IMR-90 (cell line): ENCODE measurements around the gene ZNF423. TPM values are rescaled to one million over a fixed set of nuclear protein-coding genes. Genes with fewer than 3 reads are reported as not detected.

Source experiments
- ATAC-seq: fragments of 200-7000 bp; cut with Tn5 transposase; 2 replicates; pipeline ENCODE4 v1.9.1; 2020; ENCODE audit warnings: low read depth, mild to moderate bottlenecking, moderate library complexity
- BruUV-seq: library from RNA; stranded (reverse); fragments of 400-500 nt; replicated peaks from 2 replicates; lab custom pipeline; 2021; lab: Mats Ljungman, UMichigan
- CTCF ChIA-PET: fragments of 300-600 bp; formaldehyde crosslinking; extraction: SDS; loops from one replicate; lab custom pipeline; 2021; ENCODE audit warnings: antibody characterized with exemption; lab: Yijun Ruan, JAX
- POLR2A ChIA-PET: fragments of 300-600 bp; sonication (Branson Sonifier 250); formaldehyde crosslinking; loops from one replicate; lab custom pipeline; 2022; ENCODE audit warnings: antibody characterized with exemption; ENCODE audit not compliant: unreplicated experiment; lab: Charles Lee
- DNase-seq: peaks from one replicate; pipeline ENCODE4 v3.0.0; 2013
- H2AFZ ChIP-seq: replicated peaks from 2 replicates; pipeline ENCODE3; 2013; ENCODE audit warnings: low read length, mild to moderate bottlenecking; ENCODE audit not compliant: poor library complexity
- H2AK5ac ChIP-seq: 2 replicates; pipeline ENCODE4 v1.6.1; 2013; ENCODE audit warnings: low read depth, low read length, inconsistent platforms
- H2AK9ac ChIP-seq: replicated peaks from 2 replicates; pipeline ENCODE3; 2013; ENCODE audit warnings: mild to moderate bottlenecking, low read depth, low read length, moderate library complexity; ENCODE audit not compliant: poor library complexity
- H2BK120ac ChIP-seq: 2 replicates; pipeline ENCODE4 v1.6.1; 2013; ENCODE audit warnings: low read depth, low read length, inconsistent platforms
- H2BK15ac ChIP-seq: 3 replicates; pipeline ENCODE4 v1.6.1; 2013; ENCODE audit warnings: low read depth, low read length, inconsistent platforms
- H2BK20ac ChIP-seq: 2 replicates; pipeline ENCODE4 v1.6.1; 2013; ENCODE audit warnings: low read depth, mild to moderate bottlenecking, inconsistent platforms, low read length, moderate library complexity
- H2BK5ac ChIP-seq: 2 replicates; pipeline ENCODE4 v1.6.1; 2013; ENCODE audit warnings: mild to moderate bottlenecking, low read depth, low read length, inconsistent platforms; ENCODE audit not compliant: poor library complexity, severe bottlenecking
- H3K14ac ChIP-seq: replicated peaks from 2 replicates; pipeline ENCODE4 v1.6.1; 2013; ENCODE audit warnings: low read depth, low read length, inconsistent platforms
- H3K18ac ChIP-seq: 2 replicates; pipeline ENCODE4 v1.6.1; 2013; ENCODE audit warnings: low read depth, low read length, control low read depth
- H3K23ac ChIP-seq: 2 replicates; pipeline ENCODE4 v1.6.1; 2013; ENCODE audit warnings: low read depth, low read length, inconsistent platforms
- H3K27ac ChIP-seq: 2 replicates; pipeline ENCODE4 v1.5.1; 2013; ENCODE audit warnings: mild to moderate bottlenecking, control low read depth, low read length; ENCODE audit not compliant: insufficient read depth
- H3K27me3 ChIP-seq: 2 replicates; pipeline ENCODE4 v1.6.1; 2013; ENCODE audit warnings: low read length; ENCODE audit not compliant: control insufficient read depth, insufficient read depth
- H3K36me3 ChIP-seq: 2 replicates; pipeline ENCODE4 v1.6.1; 2013; ENCODE audit warnings: low read length, mixed read lengths; ENCODE audit not compliant: control insufficient read depth, insufficient read depth
- H3K4ac ChIP-seq: 2 replicates; pipeline ENCODE4 v1.6.1; 2013; ENCODE audit warnings: low read depth, low read length, inconsistent platforms
- H3K4me1 ChIP-seq: 2 replicates; pipeline ENCODE4 v1.6.1; 2013; ENCODE audit warnings: low read length, mixed read lengths; ENCODE audit not compliant: control insufficient read depth, insufficient read depth
- H3K4me2 ChIP-seq: 2 replicates; pipeline ENCODE4 v1.6.1; 2013; ENCODE audit warnings: low read depth, mild to moderate bottlenecking, control low read depth, low read length, moderate library complexity
- H3K4me3 ChIP-seq: 2 replicates; pipeline ENCODE4 v1.5.1; 2013; ENCODE audit warnings: low read depth, mild to moderate bottlenecking, control low read depth, low read length, moderate library complexity; ENCODE audit not compliant: insufficient read depth
- H3K56ac ChIP-seq: 2 replicates; pipeline ENCODE4 v1.6.1; 2013; ENCODE audit warnings: low read length, inconsistent platforms; ENCODE audit not compliant: insufficient read depth; ENCODE audit errors: extremely low read depth
- H3K79me1 ChIP-seq, 2 experiments: 2 replicates each; pipeline ENCODE4 v1.6.1; 2013; ENCODE audit warnings: low read length in 2 of 2, inconsistent platforms in 1 of 2, low read depth in 1 of 2
- H3K9ac ChIP-seq: 2 replicates; pipeline ENCODE4 v1.6.1; 2013; ENCODE audit warnings: low read depth, low read length, control low read depth
- H3K9me1 ChIP-seq: 2 replicates; pipeline ENCODE4 v1.6.1; 2013; ENCODE audit warnings: low read length, inconsistent platforms; ENCODE audit not compliant: insufficient read depth
- H3K9me3 ChIP-seq: 2 replicates; pipeline ENCODE4 v1.6.1; 2013; ENCODE audit warnings: low read length; ENCODE audit not compliant: control insufficient read depth, insufficient read depth
- H4K20me1 ChIP-seq: 2 replicates; pipeline ENCODE4 v1.6.1; 2013; ENCODE audit warnings: low read length, inconsistent platforms; ENCODE audit not compliant: insufficient read depth
- H4K5ac ChIP-seq: 2 replicates; pipeline ENCODE4 v1.6.1; 2013; ENCODE audit warnings: mild to moderate bottlenecking, low read depth, low read length, control low read depth
- H4K8ac ChIP-seq, 2 experiments: 2 replicates each; pipeline ENCODE4 v1.6.1; 2013; ENCODE audit warnings: low read depth in 2 of 2, low read length in 2 of 2, control low read depth in 1 of 2, inconsistent platforms in 1 of 2
- H4K91ac ChIP-seq: 2 replicates; pipeline ENCODE4 v1.6.1; 2013; ENCODE audit warnings: low read depth, low read length, inconsistent platforms; ENCODE audit not compliant: insufficient read depth
- CEBPB ChIP-seq: IDR thresholded peaks from 2 replicates; pipeline ENCODE4 v1.6.1; 2012; ENCODE audit warnings: low read depth, low read length, improper control_type of control experiment
- WGBS, 2 experiments: methylation state at CpG; one replicate each; pipeline versions ENCODE4 v1.1.5 to v1.1.7; 2013; ENCODE audit warnings: missing lambda C conversion rate in 2 of 2; ENCODE audit not compliant: insufficient read length in 1 of 2; ENCODE audit errors: extremely low coverage in 2 of 2; 5-methylcytosine and 5-hydroxymethylcytosine counted together
- dilution Hi-C: fragments of 300-500 bp; cut with HindIII; formaldehyde crosslinking; loops from one replicate; pipeline ENCODE4 v1.14.3; 2018; ENCODE audit warnings: low sequenced_read_pairs; ENCODE audit not compliant: unreplicated experiment
- in situ Hi-C: fragments of 300-500 bp; cut with MboI; formaldehyde crosslinking; loops from 3 replicates; pipeline ENCODE4 v1.14.3; 2019; ENCODE audit warnings: low sequenced_read_pairs, inconsistent platforms, mixed read lengths
- intact Hi-C: fragments of 100-400 bp; cut with micrococcal nuclease; formaldehyde crosslinking; loops from 2 replicates; pipeline ENCODE4 v1.10.0; 2022
- polyA plus RNA-seq, 3 experiments: library from polyadenylated mRNA; depleted of rRNA; stranded (reverse); fragments of >200 nt; gene quantifications; 2 replicates each; pipeline ENCODE4 v1.2.3, GENCODE V29; 2012; ENCODE audit warnings: low replicate concordance in 1 of 3
- total RNA-seq: library from RNA; depleted of rRNA; stranded (reverse); fragments of >200 nt; gene quantifications from 2 replicates; pipeline ENCODE4 v1.2.3, GENCODE V29; 2012

ZNF423 gene
- total and polyA plus RNA-seq, 2 of the 4 experiments (the other 2 are of a cell fraction) = under 0.01 to 0.10 TPM

DNA sequence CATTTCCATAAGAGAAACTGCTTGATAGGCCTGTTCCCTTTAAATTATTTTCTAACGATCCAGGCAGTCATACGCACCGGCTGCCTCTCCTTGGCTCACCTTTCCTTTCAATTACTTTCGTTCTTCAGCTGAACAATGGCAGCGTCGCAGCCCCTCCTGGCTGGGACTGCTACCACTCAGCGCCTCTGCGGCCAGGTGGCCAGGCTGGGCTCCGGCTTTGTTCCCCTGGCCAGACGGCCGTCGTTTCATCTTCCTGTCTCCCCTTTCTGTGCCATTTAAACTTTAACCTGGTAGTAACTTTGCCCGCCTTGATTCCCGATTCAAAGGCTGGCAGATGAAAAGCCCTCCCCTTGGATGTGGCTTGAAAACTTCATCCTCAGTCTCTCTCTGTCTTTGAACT is 403.3 kb downstream of the ZNF423 start:
- H3K9me1 ChIP-seq = no peaks in the 10 kb centered on the region
- no peak overlapping the region for H3K4ac ChIP-seq
- TF ChIP-seq CEBPB = no peak
- BruUV-seq = no TSS peak
- no peak overlapping the region for H3K23ac ChIP-seq
- H4K8ac ChIP-seq = no peak overlapping the region
- H3K56ac ChIP-seq = no peak overlapping the region
- H4K5ac ChIP-seq = no peak overlapping the region
- no peak overlapping the region for H3K27ac ChIP-seq
- H2BK5ac ChIP-seq = no peak overlapping the region
- no peaks in the 10 kb centered on the region for H3K9me3 ChIP-seq
- no peak overlapping the region for H3K18ac ChIP-seq
- no peak overlapping the region for H2AFZ ChIP-seq
- no peak overlapping the region for H3K9ac ChIP-seq
- in situ Hi-C loops (no loop called here), dilution Hi-C loops (no loop called here), intact Hi-C loops (no loop called here)
- no peak overlapping the region for H3K14ac ChIP-seq
- H3K4me1 ChIP-seq = no peaks in the 10 kb centered on the region
- no peaks in the 10 kb centered on the region for H3K27me3 ChIP-seq
- H4K20me1 ChIP-seq = no peaks in the 10 kb centered on the region
- 31% methylated on average over 8 of the region's 14 CpGs; no CpG with 5 or more reads in 1 of the 2 experiments for WGBS, 2 experiments
- no peak overlapping the region for H2AK9ac ChIP-seq
- no peaks in the 10 kb centered on the region for H3K36me3 ChIP-seq
- H3K4me2 ChIP-seq = no peak overlapping the region
- H3K79me1 ChIP-seq = no peaks in the 10 kb centered on the region
- no peak overlapping the region for H3K4me3 ChIP-seq
- ATAC-seq = no peak
- DNase-seq = no peak
- no peak overlapping the region for H2BK20ac ChIP-seq
- H2AK5ac ChIP-seq = no peak overlapping the region
- ChIA-PET POLR2A (no interaction called here), CTCF (no interaction called here)
- no peak overlapping the region for H2BK120ac ChIP-seq
- H2BK15ac ChIP-seq = no peak overlapping the region
- no peak overlapping the region for H4K91ac ChIP-seq
